Measurements from ENCODE around the gene IQCK.

IQCK gene

DNA sequence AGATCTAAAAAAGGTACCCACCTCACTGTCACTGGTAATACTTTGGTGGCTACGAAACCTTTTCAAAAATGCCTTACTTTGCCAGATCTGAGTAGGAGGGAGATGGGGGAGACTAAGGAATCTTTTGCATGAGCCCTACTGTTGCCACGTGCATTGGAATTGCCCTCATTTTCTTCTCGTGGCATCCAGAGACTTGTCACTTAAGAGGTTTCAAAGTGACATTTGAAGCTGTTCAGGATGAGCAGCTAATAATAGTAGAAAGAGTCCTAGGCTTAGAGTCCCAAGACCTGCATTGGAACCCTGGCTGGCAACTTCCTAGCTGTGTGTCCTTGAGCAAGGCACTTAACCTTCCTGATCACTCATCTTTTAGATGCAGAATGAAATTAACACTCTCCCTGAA is 123.1 kb downstream of the IQCK start:
- no peak for DNase-seq

DNA sequence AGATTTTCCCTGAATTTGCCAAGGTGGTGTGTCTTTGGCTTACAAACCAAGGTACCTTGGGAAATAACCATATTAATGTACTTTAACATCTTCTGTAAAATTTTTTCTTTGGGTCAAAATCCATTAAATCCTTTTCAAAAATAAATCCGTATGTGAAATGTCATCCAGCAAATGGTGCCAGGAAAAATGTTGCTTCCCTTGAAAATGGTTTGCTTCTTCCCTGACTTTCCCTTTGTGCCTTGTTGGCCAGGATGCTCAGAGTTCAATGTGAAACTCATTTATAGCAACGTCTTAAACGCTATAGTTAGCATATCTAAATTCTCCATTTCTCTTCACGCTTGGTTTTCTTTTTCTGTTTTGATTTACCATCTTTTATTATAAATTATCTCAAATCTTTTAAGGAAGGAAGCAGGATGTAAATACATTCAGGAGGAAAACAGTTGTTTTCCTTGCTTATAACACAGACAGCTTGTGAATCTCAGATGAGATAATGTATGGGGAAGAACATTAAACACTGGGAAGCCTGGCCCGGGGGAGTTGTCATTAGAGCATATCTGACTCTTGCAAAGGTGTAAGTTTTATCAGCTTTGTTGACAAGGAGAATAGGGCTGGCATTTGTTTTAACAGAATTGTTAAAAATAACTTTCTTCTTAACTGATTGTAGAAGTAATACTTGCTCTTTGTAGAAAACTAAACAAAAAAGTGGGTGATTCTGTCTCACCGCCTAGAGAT is 124.5 kb downstream of the IQCK start:
- DNase-seq, result no peak

DNA sequence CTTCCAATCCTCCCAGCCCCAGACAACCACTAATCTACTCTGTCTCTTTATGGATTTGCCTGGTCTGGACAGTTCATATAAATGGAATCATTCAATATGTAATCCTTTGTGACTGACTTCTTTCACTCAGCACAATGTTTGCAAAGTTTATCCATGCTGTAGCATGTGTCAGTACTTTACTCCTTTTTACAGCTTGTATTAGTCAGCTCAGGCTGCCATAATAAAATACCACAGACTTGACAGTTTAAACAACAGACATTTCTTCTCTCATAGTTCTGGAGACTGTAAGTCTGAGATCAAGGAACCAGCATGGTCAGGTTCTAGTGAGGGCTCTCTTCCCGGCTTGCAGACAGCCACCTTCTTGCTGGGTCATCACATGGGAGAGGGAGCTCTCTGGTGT is 125.3 kb downstream of the IQCK start:
- no peak for DNase-seq

DNA sequence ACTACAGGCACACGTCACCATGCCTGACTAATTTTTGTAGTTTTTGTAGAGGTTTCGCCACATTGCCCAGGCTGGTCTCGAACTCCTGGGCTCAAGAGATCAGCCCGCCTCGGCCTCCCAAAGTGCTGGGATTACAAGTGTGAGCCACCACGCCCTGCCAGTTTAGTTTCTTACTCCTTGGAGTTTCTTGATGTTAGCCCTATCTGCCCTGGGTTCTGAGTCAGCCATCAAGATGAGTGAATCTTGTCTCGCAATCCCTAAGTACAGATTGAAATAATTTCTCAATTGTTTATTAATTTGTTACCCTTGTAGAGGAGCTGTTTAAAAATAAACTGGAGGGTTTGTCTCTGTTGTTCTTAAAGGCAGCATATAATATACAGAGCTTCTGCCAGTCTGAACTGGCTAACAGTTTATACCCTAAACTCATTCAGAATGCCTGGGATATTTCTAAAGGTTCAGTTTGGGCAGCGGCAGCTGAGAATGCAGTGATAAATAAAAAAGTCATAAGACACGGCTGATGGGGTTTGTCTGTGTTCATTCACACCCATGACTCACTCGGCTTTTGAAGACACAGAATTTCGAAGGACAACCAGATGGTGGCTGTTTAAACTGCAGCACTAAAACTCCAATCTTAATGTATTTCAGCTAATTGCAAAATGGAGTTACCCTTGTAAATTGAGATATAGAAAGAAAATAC is 127.0 kb downstream of the IQCK start:
- peak; percentile 35 for DNase-seq

DNA sequence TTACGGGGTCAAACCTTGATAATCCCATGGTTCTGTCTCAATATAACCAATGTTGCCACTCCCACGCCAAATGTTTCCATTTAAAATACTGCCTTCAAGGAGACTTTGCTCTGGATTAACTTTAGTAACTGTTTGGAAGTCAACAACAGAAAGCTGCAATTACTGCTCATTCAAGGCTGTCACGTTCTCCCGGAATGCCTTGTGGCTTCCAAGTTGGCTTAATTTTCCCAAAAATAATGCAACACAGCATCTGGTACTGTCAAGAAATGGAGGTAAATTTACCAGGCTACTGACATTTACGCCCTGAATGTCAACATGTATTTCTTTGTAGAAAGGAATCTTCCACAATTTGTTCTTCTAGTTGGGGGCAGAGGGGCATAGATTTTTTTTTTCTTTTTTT is 128.4 kb downstream of the IQCK start:
- DNase-seq, result no peak

DNA sequence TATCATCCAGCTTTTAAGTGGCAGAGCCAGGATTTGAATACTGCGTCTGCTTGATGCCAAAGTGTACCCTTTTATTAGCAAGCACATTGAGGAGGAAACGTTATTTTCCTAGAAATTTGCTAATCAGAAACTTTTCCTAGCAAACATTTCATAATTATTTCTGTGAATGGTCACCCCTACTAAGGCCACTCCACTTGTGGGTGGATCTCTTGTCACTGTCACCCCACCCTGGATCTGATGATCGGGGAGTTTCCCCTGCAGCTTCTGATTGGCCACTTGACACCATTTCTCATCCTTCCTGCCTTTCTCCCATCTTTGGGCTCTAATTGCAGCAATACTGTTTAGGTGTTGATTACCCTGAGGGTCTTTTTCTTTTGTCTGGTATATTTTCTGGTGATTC is 130.7 kb downstream of the IQCK start:
- DNase-seq, result no peak

DNA sequence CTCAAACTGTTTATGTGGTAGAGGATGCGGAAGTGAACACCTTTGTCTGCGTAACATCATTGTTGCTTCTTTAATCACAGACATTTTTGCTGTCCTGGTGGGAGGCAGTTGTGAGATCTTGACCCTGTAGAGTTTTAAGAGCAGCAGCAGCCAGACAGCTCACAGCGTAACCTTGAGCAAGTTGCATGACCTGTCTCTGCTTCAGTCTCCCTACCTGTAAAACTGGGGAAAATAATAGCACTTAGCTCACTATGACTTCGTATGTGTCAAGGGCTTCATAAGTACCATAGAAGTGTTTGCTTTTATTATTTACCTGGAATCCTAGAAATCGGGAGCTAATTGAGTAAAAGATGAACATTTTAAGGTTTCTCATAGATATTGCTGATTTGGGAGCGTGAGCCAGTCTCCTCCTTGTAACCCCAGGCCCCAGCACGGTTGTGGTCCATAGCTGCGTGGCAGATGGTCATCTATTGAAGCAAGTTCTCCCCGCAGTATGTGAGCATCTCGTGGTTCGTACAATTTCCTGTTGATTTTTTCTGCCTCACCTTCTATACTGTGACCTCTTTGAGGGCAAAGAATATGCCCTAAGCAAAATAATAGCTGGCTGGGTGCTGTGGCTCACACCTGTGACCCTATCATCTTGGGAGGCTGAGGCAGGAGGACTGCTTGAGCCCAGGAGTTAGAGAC is 132.2 kb downstream of the IQCK start:
- DNase-seq, result no peak

DNA sequence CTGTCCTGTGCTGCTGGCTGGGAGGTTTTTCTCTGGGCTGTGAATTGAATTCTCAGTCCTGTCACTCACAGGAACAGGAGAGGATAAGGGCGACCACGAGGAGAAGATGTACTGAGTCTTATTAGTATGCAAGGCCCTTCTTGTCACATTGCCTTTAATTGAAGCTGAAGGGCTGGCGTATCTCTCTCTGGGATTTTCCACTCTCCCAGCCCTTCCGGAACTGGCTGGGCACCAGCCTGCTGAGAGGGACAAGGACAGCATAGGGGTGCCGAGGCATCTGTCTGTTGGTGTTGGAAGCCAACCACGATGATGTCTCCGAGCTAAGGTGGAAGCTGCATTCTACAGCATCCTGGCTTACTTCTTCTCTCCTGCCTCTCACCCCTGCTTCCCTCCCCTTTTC is 133.4 kb downstream of the IQCK start:
- DNase-seq, result no peak

DNA sequence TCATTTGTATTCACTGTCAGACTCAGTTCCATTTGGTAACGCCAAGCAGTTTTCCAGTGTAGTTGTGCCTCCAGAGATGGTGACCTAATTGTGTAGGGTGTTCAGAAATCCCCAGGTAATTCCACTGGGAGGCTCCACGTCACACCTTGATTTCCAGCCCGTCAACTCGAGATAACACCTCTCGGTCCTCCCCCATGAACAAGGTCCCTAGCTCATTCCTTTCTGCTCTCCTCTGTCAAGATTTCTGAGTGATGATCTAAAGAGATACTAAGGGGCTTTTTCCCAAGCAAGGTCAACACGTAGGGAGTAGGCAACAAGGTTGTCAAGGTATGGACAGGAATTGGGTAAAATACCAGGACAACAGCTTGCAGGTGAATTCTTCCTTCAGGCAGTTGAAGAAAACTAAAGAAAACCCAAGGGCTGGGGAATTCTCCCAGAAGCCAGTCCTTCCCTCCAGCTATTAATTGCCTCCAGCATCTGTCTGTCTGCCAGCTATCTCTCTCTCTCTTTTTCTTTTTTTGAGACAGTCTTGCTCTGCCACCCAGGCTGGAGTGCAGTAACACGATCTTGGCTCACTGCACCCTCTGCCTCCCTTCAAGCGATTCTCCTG is 135.2 kb downstream of the IQCK start:
- DNase-seq, result no peak

DNA sequence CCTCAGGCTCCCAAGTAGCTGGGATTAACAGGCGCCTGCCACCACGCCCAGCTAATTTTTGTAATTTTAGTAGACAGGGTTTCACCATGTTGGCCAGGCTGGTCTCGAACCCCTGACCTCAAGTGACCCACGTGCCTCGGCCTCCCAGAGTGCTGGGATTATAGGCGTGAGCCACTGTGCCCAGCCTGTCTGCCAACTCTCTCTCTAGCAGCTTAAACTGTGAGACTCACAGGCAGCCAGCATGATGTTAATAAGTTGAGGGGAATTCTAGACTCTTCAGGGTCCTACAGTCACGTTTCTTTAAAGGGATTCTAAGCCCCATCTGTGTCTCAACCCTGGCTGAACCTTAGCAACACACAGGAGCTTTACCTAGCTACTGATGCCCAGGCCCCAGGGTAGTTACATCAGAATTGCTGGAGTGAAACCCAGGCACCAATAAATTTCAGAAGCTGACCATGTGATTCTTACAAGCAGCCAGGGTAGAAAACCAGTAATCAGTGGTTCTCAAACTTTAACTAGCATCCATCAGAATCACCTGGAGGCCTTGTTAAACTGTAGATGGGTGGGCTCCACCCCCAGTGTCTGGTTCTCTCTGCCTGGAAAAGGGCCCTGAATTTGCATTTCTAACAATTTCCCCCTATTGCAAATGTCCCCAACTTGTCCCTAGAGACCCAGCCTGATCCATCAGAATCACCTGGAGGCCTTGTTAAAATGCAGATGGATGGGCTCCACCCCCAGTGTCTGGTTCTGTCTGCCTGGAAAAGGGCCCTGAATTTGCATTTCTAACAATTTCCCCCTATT is 135.9 kb downstream of the IQCK start:
- DNase-seq, result no peak

DNA sequence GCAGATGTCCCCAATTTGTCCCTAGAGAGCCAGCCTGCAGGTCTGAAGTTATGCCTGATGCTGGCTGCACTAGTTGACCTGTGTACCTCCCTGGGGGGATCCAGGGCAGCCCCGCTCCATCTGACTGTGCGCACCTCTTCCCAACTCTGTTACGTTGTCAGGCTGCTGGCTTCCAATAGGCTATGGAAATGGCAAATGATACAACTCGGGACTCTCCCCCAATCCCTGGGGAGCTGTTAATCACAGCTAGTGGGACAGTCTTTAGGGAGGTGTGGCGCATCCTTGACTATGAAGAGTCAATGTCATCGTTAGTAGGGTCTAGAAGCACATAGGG is 136.4 kb downstream of the IQCK start:
- DNase-seq, result no peak

DNA sequence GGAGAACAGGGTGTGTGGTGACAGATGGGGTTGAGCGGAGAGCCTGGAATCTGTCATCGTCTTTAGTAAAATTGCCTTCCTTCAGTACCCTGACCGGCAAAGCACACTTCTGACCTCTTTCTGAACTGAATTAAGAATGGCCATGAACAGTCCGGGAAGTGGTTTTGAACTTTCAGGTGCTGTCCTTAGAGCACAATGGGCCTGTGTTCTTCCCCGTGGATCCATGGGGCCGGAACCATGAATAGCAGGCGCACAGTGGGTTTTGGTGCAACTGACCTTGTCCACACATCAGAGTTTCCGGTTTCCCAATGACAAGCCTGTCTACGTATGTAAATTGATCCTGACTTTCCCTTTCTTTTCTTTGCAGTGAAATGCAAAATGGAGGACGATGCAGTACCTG is 138.0 kb downstream of the IQCK start:
- no peak for DNase-seq

DNA sequence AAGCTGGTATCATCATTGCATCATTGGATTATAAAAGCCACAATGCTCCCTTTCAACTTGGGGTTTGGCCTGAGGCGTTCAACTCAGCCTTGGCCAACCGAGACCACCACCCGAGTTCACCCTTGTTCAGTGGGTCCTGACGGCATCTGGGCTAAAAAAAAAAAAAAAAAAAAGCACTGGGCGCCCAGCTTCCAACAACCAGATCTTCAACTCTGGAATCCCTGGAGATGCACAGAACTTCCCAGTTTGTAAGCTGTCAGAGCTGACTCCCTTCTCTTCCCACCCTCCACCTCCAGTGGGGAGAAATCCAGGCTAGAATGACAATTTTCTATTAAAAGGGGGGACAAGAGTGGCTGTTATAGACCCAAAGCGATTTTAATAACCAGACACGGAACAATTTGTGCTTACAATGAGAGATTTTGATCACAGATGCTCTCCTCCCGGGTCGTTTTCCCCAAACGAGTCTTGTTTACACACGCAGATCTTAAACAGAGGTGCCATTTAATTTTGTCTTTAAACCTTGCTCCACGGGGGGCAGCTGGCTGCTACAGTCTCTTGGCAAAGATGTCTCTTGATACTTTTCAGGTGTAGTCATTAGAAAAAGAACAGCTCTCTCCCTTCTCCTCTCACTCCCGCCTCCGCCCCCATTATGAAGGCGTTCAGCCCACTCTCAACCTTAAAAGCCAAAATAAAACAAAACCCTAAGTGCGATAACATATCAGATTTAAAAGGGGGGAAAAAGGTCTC is 139.7 kb downstream of the IQCK start:
- no peak for DNase-seq

DNA sequence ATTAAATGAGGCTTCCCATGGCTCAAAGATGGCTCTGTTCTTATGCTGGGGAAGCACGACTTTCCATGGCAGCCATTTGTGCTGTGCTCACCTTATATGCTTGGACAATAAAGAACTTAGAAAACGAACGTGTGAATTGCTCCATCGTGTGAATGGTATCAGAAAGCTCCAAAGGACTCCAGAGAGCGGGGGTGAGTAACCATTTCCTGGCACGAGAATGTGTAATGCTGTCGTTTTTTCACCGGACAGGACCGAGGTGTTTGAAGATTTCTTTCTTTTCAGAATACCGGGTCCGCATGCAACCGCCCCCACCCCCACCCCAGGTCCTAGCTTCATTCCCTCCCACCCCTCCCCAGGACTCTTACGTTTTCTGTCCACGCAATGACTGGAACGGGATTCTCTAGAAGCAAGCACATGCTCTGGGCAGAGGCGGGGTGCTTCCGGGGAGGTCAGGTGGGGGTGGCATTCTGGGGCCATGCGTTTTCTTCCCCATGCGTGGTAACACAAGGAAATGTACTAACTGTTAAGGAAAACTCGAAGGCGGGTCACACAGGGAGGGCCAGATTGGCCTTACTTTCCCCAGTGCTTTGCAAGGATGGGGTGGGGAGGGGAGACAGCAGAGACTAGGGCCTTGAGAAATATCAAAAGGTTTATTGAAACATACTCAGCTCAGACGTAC is 140.4 kb downstream of the IQCK start:
- no peak for DNase-seq

DNA sequence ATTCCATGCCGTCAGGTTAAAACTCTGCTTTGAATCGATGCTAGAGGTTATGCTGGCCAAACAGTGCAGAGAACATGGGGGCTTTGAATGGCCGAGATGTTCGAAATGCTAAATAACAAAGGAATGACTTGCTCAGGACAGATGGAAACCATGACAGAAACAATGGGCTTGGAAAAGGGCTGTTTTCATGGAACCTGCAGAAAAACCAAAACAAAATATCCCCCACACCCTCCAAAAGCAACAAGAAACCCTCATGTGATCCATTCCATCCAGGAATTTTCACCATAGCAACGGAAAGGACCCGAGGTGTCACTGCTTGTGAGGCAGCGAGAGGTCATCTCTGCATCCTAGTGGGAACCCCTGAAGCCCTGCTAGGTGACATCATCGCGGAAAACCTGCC is 141.1 kb downstream of the IQCK start:
- DNase-seq, result no peak

DNA sequence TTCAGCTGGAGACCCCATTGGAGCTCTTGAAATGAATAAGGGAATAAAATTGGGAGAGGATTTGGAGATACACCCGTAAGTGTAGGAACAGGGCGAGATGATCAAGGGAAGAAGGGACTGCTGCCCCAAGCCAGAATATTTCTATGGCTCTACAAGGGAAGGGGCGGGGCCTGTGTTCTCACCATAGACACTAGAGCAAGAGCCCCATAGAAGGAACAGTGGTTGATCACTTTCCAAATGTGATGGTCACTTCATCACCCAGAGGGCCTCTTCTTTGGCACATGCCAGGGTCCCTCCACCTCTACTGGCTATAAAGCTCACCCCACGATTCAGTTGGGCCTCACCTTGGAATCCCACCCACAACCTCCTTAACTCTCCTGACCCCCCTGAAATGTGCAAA is 141.5 kb downstream of the IQCK start:
- no peak for DNase-seq

DNA sequence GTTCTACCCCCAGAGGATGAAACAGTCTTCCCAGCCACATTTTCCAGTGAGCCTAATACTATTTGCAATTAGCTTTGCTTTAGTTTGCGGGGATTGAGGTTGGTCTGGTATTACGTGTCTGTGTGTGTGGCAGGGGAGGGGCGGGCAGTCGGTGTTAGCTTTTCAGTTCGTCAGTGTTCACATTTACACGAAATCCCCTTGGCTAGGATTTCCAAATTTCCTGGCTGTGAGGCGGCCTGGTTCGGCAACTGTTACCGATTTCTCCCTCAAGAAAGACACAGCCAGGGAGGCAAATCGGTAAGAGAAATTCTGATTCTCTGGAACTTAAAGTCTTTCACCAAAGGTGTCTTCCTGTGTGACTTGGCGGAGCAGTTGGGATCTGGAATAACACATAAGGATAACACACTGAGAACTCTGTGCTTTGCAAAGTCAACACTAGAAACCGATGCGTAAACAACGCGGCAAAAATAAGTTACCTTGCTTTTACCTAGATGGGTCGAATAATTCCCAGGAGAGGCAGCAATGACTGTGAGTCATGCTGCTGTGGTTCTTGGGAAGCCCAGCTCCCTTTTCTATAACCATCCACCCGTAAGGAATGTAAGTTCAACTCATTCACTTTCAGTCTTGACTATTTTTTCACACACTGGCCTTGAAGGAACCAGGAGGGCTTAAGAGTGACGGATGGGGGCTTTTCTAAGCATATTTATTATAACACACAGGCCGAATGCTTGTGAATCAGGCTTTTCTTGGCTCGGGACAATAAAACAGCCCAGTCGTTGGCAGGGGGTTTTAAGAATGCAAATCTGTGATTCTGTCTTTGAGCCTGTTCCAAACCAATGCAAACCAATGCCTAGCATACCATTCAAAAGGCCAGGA is 142.3 kb downstream of the IQCK start:
- no peak for DNase-seq

DNA sequence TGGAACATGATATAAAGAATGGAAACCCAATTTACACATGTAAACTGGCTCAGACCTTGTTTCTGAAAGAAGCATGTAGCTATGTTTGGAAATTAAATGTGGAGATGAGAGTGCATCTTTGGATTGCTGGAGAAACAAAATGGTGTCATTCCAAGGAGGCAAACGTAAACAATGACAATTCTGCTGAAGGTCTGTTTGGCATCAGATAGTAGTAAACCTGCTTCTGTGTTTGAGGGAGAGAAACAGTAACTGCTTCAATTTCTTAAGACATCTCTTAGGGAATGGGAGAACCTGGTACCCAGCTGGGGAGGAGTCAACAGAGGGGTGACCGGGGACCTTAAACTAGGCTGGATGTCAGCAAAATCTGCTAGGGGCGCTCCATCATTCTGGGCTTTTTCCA is 143.1 kb downstream of the IQCK start:
- DNase-seq, result no peak

DNA sequence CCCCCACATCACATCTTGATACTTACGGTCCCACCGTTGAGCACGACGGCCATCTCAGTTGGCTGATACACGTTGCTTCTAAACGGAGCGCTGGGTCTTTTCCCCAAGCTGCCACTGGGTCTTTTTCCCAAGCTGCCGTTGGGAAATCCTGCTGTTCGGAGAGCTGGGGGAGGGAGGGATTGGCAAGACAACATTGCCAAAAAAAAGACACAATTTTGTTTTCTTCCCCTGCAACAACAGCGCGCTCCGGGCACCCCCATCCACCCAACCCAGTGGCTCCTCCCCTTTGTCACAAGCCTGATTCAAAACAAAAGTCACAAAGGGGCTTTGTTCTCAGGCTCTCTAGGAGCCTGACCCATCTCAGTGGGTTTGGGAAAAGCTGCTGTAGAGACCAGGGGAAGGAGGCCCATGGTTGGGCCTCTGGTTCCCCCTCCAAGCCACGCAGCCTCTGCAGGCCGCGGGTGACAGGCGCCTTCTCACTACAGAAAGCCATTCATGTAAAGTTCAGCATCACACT is 143.8 kb downstream of the IQCK start:
- DNase-seq, result no peak

DNA sequence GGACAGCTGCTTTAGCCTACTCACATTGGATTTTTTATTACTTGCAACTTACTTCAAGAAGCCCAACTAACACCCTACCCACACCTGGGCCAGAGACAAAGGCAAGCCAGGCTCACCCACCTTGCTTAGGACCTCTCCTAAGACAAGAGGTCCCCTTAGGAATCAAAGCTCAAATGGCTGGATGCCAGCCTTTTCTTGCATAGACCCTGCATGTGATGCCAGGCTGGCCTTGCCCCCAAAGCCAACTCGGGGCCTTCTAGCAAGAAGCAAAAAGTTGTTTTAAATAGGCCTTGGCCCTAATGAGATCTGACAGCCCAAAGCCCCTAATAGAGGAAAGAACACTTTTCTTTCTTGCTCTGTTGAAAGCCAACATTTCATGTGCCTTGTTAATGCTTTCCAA is 145.9 kb downstream of the IQCK start:
- no peak for DNase-seq

DNA sequence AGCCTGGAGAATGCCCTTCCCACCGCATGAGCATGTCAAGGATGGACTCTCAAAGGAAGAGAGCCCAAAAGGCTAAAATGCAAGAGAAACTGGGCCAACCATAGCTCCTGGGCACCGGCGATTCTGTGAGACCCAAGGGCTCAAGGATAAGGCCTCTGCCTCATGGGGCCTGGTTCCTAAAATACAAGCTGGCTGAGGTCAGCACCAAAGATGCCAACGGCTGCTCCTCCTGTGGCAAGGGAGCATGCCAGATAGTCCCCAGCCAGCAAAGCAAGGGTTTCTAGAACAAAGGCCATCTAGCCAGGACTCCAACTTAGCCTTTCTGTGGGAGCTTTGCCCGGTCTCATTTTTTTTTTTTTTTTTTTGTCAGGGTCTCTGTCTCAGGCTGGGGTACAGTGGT is 146.5 kb downstream of the IQCK start:
- DNase-seq, result no peak

All from DMS 273 treated with DMSO at 0.1 percent for 48 hours (cell line).